ENCODE measurements around the gene ZNF181.

ZNF181 gene

DNA sequence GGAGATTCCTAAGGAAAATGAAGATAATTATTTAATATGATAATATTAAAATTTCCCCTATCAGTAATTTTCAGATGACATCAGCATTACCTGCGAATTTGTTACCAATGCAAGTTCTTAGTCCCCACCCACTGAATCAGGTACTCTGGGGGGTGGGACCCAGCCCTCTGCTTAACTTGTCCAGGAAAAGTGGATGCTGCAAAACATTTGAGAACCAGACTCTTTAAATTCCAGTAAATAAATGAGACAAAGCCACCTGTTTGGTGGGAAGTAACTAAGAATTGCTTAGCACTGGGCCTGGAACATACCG is 39.5 kb downstream of the ZNF181 start:
- TF ChIP-seq, protein P1, sequence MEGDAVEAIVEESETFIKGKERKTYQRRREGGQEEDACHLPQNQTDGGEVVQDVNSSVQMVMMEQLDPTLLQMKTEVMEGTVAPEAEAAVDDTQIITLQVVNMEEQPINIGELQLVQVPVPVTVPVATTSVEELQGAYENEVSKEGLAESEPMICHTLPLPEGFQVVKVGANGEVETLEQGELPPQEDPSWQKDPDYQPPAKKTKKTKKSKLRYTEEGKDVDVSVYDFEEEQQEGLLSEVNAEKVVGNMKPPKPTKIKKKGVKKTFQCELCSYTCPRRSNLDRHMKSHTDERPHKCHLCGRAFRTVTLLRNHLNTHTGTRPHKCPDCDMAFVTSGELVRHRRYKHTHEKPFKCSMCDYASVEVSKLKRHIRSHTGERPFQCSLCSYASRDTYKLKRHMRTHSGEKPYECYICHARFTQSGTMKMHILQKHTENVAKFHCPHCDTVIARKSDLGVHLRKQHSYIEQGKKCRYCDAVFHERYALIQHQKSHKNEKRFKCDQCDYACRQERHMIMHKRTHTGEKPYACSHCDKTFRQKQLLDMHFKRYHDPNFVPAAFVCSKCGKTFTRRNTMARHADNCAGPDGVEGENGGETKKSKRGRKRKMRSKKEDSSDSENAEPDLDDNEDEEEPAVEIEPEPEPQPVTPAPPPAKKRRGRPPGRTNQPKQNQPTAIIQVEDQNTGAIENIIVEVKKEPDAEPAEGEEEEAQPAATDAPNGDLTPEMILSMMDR (IDR thresholded peaks at IDR 0.05; ENCODE audit: low read depth, low read length), result no peak
- in situ Hi-C loops (cut with HindIII; ENCODE audit: low sequenced_read_pairs), result no loop called here
- no peak for DNase-seq (ENCODE audit: low read depth, low spot score)
- peak overlapping the region; percentile 87 for H3K4me3 ChIP-seq (ENCODE audit: low read depth, low read length)

DNA sequence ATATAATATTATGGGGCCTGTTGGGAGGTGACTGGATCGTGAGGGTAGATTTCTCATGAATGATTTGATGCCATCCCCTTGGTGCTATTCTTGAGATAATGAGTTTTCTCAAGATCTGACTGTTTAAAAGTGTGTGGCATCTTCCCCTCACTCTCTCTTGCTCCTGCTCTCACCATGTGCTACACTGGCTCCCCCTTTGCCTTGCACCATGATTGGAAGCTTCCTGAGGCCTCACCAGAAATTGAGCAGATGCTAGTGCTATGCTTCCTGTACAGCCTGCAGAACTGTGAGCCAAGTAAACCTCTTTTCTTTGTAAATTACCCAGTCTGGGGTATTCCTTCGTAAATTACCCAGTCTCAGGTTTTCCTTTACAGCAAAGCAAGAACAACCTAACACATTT is 40.8 kb downstream of the ZNF181 start:
- in situ Hi-C loops (cut with HindIII; ENCODE audit: low sequenced_read_pairs), result no loop called here
- TF ChIP-seq, protein P1 (IDR thresholded peaks at IDR 0.05; ENCODE audit: low read depth, low read length), result no peak
- DNase-seq (ENCODE audit: low read depth, low spot score), result no peak
- H3K4me3 ChIP-seq (ENCODE audit: low read depth, low read length), result no peak overlapping the region

DNA sequence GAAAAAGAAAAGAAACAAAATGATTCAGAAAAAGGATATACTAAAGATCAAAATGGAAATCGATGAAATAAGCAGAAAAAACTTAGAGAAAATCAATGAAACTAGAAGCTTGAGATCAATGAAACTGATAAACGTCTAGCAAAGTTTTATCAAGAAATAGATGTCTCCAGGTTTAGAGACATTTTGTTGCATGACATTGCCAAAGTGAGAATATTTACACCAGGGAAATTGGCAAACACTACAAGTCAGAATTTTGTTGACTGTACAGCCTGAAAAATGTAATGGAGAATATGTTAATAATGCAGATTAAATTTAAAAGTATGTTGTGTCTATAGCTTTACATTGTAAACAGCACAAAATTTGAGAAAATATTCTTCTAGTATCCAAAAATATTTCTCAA is 44.3 kb downstream of the ZNF181 start:
- in situ Hi-C loops (cut with HindIII; ENCODE audit: low sequenced_read_pairs), result no loop called here
- DNase-seq (ENCODE audit: low read depth, low spot score), result no peak
- H3K4me3 ChIP-seq (ENCODE audit: low read depth, low read length), result no peak overlapping the region
- TF ChIP-seq, protein P1 (IDR thresholded peaks at IDR 0.05; ENCODE audit: low read depth, low read length), result no peak

DNA sequence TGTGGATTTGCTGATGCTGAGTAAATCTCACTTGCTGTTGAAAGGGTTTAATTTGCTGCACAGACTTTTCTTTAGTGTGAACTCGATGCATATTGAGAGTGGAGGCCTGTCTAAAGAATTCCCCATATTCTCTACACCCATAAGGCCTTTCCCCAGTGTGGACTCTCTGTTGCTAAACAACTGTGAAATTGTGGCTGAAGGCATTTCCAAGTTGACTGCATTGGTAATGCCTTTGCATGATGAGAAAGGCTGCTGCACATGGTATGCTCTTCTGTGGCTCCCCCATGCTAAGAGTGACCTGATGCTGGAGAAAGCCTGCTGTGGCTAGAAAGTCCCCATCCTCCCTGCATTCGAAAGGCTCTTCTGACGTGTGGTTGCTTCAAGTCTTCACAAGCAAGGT is 45.6 kb downstream of the ZNF181 start:
- TF ChIP-seq, protein P1 (IDR thresholded peaks at IDR 0.05; ENCODE audit: low read depth, low read length), result no peak
- no peak overlapping the region for H3K4me3 ChIP-seq (ENCODE audit: low read depth, low read length)
- DNase-seq (ENCODE audit: low read depth, low spot score), result no peak
- in situ Hi-C loops (cut with HindIII; ENCODE audit: low sequenced_read_pairs), result no loop called here

DNA sequence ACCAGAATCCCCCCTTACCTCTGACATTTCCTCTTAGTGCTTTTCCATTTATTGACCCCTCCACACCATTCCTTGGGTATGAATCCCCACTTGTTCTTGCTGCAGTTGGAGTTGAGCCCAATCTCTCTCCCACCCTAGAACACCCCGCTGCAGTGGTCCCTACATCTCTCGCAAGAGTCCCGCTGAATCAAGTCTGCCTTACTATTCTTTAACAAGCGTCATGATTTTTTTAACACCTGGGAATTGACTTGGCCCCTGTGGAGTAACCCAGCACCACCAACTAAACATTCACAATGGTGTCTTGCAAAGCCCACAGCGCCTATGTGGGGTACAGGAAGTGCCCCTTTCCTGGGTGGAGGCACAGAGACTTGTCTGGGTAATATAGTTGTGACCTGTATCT is 52.2 kb downstream of the ZNF181 start:
- in situ Hi-C loops (cut with HindIII; ENCODE audit: low sequenced_read_pairs), result no loop called here
- TF ChIP-seq, protein P1 (IDR thresholded peaks at IDR 0.05; ENCODE audit: low read depth, low read length), result no peak
- no peak for DNase-seq (ENCODE audit: low read depth, low spot score)
- H3K4me3 ChIP-seq (ENCODE audit: low read depth, low read length), result no peak overlapping the region

DNA sequence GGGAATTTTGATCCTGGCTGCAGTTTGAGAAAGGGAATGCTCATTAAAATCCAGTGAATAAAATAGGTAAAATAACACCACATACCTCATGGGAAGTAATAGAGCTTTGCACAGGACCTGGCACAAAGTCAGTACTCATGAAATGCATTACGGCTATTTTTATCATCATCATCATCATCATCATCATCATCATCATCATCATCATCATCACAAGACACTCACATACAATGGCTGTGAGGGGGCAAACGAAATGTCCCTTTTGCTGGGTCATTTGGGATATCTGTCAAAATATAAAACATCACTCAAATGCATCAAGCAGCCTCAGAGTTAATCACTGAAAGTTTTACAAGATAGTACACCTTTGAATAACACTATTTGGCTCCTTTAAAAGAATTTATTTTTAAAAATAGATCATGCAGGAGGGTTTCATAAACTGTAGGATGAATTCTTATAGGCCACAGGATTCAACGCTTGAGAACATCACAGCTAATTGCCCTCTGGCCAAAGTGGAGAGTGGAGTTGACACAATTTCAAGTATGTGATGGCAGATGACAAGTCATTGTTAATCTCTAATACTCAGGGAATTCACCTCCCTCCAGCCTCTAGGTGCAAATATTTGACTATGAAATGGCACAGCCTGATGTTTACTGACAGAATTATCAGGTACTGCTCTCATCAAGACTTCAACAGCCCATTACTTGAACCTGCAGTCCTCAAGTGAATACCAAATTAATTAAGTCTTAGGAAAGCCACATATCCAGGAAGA is 53.2 kb downstream of the ZNF181 start:
- TF ChIP-seq, protein P1 (IDR thresholded peaks at IDR 0.05; ENCODE audit: low read depth, low read length), result no peak
- no peak overlapping the region for H3K4me3 ChIP-seq (ENCODE audit: low read depth, low read length)
- in situ Hi-C loops (cut with HindIII; ENCODE audit: low sequenced_read_pairs), result no loop called here
- no peak for DNase-seq (ENCODE audit: low read depth, low spot score)
